GM12872 (cell line): ENCODE measurements around the gene RBPJL.

Experiments used
- TF ChIP-seq, protein P1 (sequence below): IDR thresholded peaks from 3 replicates; pipeline ENCODE4 v1.5.1; 2011; ENCODE audit warnings: low read depth, mild to moderate bottlenecking, low read length, moderate library complexity; ENCODE audit not compliant: insufficient read depth

RBPJL gene

DNA sequence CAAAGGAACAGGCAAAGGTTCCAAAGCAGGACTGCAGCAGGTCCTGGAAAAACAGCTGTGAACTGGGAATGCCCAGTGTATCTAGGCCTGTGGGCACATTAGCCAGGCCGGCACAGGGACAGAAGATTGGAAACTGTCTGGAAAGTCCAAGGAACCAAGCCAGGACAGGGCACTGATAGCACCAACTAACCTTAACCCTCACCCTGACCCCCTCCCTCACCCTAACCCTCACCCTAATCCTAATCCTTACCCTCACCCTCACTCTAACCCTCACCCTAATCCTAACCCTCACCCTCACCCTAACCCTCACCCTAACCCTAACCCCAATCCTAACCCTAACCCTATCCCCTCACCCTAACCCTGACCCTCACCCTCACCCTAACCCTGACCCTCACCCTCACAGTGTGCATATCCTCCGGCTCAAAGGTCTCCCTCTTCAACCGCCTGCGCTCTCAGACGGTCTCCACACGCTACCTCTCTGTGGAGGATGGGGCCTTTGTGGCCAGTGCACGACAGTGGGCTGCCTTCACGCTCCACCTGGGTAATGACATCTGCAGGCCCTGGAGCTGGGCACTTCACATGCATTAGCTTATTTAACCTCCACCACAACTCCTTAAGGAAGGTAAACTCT lies 6.5 kb downstream of the RBPJL start:
- TF ChIP-seq, protein P1, sequence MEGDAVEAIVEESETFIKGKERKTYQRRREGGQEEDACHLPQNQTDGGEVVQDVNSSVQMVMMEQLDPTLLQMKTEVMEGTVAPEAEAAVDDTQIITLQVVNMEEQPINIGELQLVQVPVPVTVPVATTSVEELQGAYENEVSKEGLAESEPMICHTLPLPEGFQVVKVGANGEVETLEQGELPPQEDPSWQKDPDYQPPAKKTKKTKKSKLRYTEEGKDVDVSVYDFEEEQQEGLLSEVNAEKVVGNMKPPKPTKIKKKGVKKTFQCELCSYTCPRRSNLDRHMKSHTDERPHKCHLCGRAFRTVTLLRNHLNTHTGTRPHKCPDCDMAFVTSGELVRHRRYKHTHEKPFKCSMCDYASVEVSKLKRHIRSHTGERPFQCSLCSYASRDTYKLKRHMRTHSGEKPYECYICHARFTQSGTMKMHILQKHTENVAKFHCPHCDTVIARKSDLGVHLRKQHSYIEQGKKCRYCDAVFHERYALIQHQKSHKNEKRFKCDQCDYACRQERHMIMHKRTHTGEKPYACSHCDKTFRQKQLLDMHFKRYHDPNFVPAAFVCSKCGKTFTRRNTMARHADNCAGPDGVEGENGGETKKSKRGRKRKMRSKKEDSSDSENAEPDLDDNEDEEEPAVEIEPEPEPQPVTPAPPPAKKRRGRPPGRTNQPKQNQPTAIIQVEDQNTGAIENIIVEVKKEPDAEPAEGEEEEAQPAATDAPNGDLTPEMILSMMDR: no peak

DNA sequence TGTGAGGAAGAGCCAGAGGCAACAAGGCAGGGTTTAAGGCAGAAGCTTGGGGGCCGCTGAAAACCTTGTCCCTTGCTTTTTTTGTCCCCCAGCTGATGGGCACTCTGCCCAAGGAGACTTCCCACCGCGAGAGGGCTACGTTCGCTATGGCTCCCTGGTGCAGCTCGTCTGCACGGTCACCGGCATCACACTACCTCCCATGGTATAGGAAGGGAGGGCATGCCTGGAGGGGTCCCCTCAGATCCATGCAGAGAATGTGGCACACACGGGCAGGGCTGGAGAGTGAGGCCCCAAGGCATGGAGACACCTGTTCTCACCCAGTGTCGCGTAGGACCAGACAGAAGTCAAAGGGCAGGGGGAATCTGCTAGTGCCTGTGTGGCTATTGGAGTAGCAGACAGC lies 7.3 kb downstream of the RBPJL start:
- TF ChIP-seq, protein P1: no peak

DNA sequence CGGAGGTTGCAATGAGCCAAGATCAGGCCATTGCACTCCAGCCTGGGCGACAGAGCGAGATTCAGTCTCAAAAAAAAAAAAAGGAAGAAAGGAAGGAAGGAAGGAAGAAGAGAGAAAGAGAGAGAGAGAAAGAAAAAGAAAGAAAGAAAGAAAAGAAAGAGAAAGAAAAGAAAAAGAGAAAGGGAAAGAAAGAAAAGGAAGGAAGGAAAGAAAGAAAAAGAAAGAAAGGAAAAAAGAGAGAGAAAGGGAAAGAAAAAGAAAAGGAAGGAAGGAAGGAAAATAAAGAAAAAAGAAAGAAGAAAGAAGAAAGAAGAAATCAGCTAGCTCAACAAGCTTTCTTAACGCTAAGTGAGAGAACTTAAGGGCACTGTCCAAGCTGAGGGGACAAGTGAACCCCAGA lies 9.0 kb downstream of the RBPJL start:
- TF ChIP-seq, protein P1: no peak

DNA sequence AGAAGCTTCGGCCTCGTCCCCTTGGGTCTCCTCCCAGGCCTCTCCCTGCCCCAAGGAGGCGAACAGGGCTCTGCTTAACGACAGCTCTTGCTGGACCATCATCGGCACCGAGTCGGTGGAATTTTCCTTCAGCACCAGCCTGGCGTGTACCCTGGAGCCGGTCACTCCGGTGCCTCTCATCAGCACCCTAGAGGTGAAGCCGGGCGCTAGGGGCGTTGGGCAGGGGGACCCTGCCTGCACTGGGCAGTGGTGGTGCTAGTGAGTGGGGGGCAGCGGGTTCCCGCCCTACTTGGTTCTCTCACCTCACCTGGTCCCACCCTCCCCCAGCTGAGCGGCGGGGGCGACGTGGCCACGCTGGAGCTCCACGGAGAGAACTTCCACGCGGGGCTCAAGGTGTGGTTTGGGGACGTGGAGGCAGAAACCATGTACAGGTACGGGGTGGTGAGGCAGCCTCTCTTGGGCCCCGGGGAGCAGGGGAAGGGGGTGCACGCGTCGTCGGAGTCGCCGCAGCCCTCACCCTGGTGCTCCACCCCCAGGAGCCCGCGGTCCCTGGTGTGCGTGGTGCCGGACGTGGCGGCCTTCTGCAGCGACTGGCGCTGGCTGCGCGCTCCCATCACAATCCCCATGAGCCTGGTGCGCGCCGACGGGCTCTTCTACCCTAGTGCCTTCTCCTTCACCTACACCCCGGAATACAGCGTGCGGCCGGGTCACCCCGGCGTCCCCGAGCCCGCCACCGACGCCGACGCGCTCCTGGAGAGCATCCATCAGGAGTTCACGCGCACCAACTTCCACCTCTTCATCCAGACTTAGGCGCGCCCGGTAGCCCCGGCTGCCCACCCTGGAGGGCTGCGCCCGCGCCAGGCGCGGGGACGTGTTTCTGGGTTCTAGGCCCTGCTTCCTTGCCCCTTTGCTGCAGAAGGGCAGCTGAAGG lies 9.8 kb downstream of the RBPJL start:
- TF ChIP-seq, protein P1: no peak

DNA sequence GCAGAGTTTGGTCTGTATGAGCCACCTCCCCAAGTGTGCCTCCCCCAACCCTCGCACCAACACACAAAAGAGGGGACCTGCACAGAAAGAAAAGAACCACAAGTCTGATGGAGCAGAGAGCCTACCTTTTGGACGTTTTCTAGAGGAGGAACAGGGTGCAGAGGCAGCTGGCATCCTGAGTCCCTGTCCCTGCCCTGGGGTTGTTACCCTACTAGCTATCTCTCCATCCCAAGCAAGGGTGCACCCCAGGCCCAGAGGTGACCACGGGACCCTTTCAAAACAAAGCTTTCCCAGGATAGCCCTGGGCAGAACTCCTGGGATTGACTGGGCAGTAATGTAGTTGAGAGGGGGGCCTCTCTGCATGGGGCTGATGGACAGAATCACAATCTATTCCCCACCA lies 11.2 kb downstream of the RBPJL start:
- TF ChIP-seq, protein P1: no peak

DNA sequence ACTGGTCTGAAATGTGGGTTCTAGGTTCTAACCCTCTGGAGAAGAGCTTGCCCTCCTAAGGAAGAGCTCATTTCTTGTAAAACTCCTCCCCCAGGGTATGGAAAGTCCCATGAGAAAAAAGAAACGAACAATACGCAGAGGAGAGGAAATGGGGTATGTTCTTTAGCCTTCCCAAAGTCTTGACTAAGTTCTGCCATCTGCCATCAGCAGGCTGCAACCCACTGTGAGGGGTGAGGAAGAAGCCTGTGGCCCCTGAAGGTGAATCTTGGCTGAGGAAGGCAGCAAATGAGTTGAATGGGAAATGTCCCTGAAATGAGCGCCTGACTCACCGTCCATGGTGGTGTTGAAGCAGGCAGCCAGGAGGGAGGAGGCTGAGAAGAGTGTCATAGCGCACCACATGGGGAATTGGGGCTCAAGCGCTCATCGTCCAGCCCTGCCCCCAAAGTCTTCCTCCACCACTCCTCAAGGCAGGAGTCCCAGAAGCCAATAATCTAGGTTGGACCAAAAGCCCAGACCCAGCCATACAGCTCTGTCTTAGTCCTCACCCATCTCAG lies 11.8 kb downstream of the RBPJL start:
- TF ChIP-seq, protein P1: no peak

DNA sequence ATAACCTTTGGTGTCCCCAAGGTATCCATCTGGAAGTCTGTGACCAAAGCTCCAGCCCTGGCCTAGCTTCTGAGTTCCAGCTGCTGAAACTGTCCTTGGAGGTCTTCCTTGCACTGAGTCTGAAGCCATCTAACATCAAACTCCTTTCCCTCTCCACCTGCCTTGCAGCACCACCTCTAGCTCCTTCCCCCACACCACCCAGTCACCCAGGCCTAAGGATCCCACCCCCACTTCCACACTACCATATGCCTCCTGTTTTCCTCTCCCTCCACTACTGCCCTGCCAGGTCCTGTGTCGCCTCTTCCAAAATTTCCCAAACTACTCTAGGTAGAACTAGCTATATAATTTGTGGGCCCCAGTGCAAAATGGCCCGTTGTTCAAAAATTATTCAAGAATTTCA lies 12.3 kb downstream of the RBPJL start:
- TF ChIP-seq, protein P1: no peak
